H9 (cell line): Measurements from ENCODE around the gene ALCAM. TPM values are rescaled to one million over a fixed set of nuclear protein-coding genes. Genes with fewer than 3 reads are reported as not detected.

ENCODE experiments used
- DNase-seq: peaks from one replicate; pipeline ENCODE4 v3.0.0-alpha.2; 2017
- H2AFZ ChIP-seq: one replicate; pipeline ENCODE4 v1.6.1; 2013; ENCODE audit warnings: mild to moderate bottlenecking, low read length, control low read depth, moderate library complexity
- H2AK5ac ChIP-seq: 2 replicates; pipeline ENCODE4 v1.6.1; 2013; ENCODE audit warnings: low read length, control low read depth, mixed read lengths; ENCODE audit not compliant: insufficient read length
- H2BK120ac ChIP-seq: one replicate; pipeline ENCODE4 v1.6.1; 2013; ENCODE audit warnings: low read depth, mild to moderate bottlenecking, low read length, control low read depth, inconsistent platforms; ENCODE audit not compliant: poor library complexity, severe bottlenecking
- H2BK12ac ChIP-seq: 2 replicates; pipeline ENCODE4 v1.6.1; 2013; ENCODE audit warnings: low read length, control low read depth, mixed read lengths, low read depth; ENCODE audit not compliant: insufficient read length
- H2BK15ac ChIP-seq: 2 replicates; pipeline ENCODE4 v1.6.1; 2013; ENCODE audit warnings: low read depth, low read length, control low read depth
- H2BK20ac ChIP-seq: one replicate; pipeline ENCODE4 v1.6.1; 2013; ENCODE audit warnings: low read depth, mild to moderate bottlenecking, low read length, control low read depth, inconsistent platforms; ENCODE audit not compliant: poor library complexity, severe bottlenecking
- H2BK5ac ChIP-seq: 2 replicates; pipeline ENCODE4 v1.6.1; 2013; ENCODE audit warnings: low read length, control low read depth, mixed read lengths; ENCODE audit not compliant: insufficient read length
- H3K14ac ChIP-seq: 2 replicates; pipeline ENCODE4 v1.6.1; 2013; ENCODE audit warnings: low read length, control low read depth; ENCODE audit not compliant: insufficient read depth
- H3K18ac ChIP-seq: 2 replicates; pipeline ENCODE4 v1.6.1; 2013; ENCODE audit warnings: low read depth, mild to moderate bottlenecking, mixed read lengths, low read length, control low read depth; ENCODE audit not compliant: insufficient read length
- H3K23ac ChIP-seq: 2 replicates; pipeline ENCODE4 v1.6.1; 2013; ENCODE audit warnings: low read length, control low read depth, mixed read lengths, low read depth; ENCODE audit not compliant: insufficient read length
- H3K23me2 ChIP-seq: 2 replicates; pipeline ENCODE4 v1.6.1; 2013; ENCODE audit warnings: low read depth, mild to moderate bottlenecking, mixed read lengths, low read length, control low read depth; ENCODE audit not compliant: insufficient read length, poor library complexity, severe bottlenecking
- H3K27ac ChIP-seq: 2 replicates; pipeline ENCODE4 v1.5.1; 2013; ENCODE audit warnings: low read length, control low read depth, mixed read lengths, low read depth; ENCODE audit not compliant: insufficient read length
- H3K27me3 ChIP-seq: 2 replicates; pipeline ENCODE4 v1.6.1; 2013; ENCODE audit warnings: low read length, control low read depth, inconsistent platforms; ENCODE audit not compliant: insufficient read depth
- H3K4ac ChIP-seq: 2 replicates; pipeline ENCODE4 v1.6.1; 2013; ENCODE audit warnings: low read depth, mild to moderate bottlenecking, control low read depth, inconsistent platforms, low read length, moderate library complexity
- H3K4me1 ChIP-seq: 2 replicates; pipeline ENCODE4 v1.6.1; 2013; ENCODE audit warnings: low read length, control low read depth, inconsistent platforms; ENCODE audit not compliant: insufficient read depth
- H3K4me2 ChIP-seq: 2 replicates; pipeline ENCODE4 v1.6.1; 2013; ENCODE audit warnings: low read length, control low read depth, mixed read lengths; ENCODE audit not compliant: insufficient read length, insufficient read depth
- H3K56ac ChIP-seq: 2 replicates; pipeline ENCODE4 v1.6.1; 2013; ENCODE audit warnings: low read depth, mild to moderate bottlenecking, mixed read lengths, low read length, control low read depth; ENCODE audit not compliant: insufficient read length
- H3K79me1 ChIP-seq: 2 replicates; pipeline ENCODE4 v1.6.1; 2013; ENCODE audit warnings: low read depth, mild to moderate bottlenecking, moderate library complexity, low read length, control low read depth, inconsistent platforms; ENCODE audit not compliant: insufficient read depth, poor library complexity, severe bottlenecking
- H3K79me2 ChIP-seq: 2 replicates; pipeline ENCODE4 v1.6.1; 2013; ENCODE audit warnings: low read length, control low read depth, inconsistent platforms; ENCODE audit not compliant: insufficient read depth
- H3K9ac ChIP-seq: 2 replicates; pipeline ENCODE4 v1.6.1; 2013; ENCODE audit warnings: low read length, control low read depth, mixed read lengths; ENCODE audit not compliant: insufficient read length; ENCODE audit errors: extremely low read depth
- H3K9me3 ChIP-seq: one replicate; pipeline ENCODE4 v1.6.1; 2013; ENCODE audit warnings: low read depth, low read length, inconsistent platforms; ENCODE audit not compliant: control insufficient read depth
- H3T11ph ChIP-seq: one replicate; pipeline ENCODE4 v1.6.1; 2013; ENCODE audit warnings: mild to moderate bottlenecking, low read length, control low read depth, inconsistent platforms
- H4K20me1 ChIP-seq: one replicate; pipeline ENCODE4 v1.6.1; 2013; ENCODE audit not compliant: control insufficient read depth, insufficient read length, insufficient read depth
- H4K5ac ChIP-seq: 2 replicates; pipeline ENCODE4 v1.6.1; 2013; ENCODE audit warnings: low read depth, mild to moderate bottlenecking, mixed read lengths, low read length, control low read depth; ENCODE audit not compliant: insufficient read length
- H4K8ac ChIP-seq: replicated peaks from 2 replicates; pipeline ENCODE4 v1.6.1; 2013; ENCODE audit warnings: low read length, control low read depth, mixed read lengths, low read depth; ENCODE audit not compliant: insufficient read length
- H4K91ac ChIP-seq: 2 replicates; pipeline ENCODE4 v1.6.1; 2013; ENCODE audit warnings: low read depth, mild to moderate bottlenecking, moderate library complexity, mixed read lengths, low read length, control low read depth; ENCODE audit not compliant: insufficient read length
- H3K27ac Mint-ChIP-seq, 3 experiments: 2 replicates in 2 of 3; 3 replicates in 1 of 3; pipeline ENCODE4 v1.8.0; 2020 to 2021; ENCODE audit warnings: mixed read lengths in 3 of 3, mild to moderate bottlenecking in 1 of 3, moderate library complexity in 1 of 3
- H3K27me3 Mint-ChIP-seq: 2 replicates; pipeline ENCODE4 v1.8.0; 2021; ENCODE audit warnings: low read depth, mild to moderate bottlenecking, moderate library complexity, mixed read lengths
- H3K36me3 Mint-ChIP-seq, 3 experiments: 2 replicates in 2 of 3; 3 replicates in 1 of 3; pipeline ENCODE4 v1.8.0; 2020 to 2021; ENCODE audit warnings: low read depth in 3 of 3, mixed read lengths in 3 of 3; ENCODE audit not compliant: insufficient read depth in 1 of 3
- H3K4me1 Mint-ChIP-seq, 2 experiments: 2 replicates each; pipeline ENCODE4 v1.8.0; 2020; ENCODE audit warnings: mixed read lengths in 2 of 2
- H3K4me3 Mint-ChIP-seq, 2 experiments: 2 replicates in 1 of 2; 3 replicates in 1 of 2; pipeline ENCODE4 v1.8.0; 2020 to 2021; ENCODE audit warnings: mild to moderate bottlenecking in 2 of 2, mixed read lengths in 2 of 2, moderate library complexity in 1 of 2
- H3K9me3 Mint-ChIP-seq, 2 experiments: 2 replicates in 1 of 2; 3 replicates in 1 of 2; pipeline ENCODE4 v1.8.0; 2020; ENCODE audit warnings: mild to moderate bottlenecking in 2 of 2, mixed read lengths in 2 of 2, moderate library complexity in 1 of 2
- CTCF ChIP-seq: fragments of 200-600 bp; sonication (generic); conservative IDR thresholded peaks from 3 replicates; pipeline ENCODE4 v1.8.0; 2021; ENCODE audit warnings: antibody characterized with exemption, mild to moderate bottlenecking
- WGBS: extraction: QIAGEN DNeasy Blood & Tissue Kit; methylation state at CpG from one replicate; pipeline ENCODE4 v1.1.7; 2013; ENCODE audit warnings: missing lambda C conversion rate, low lambda C conversion rate, mixed read lengths; ENCODE audit not compliant: insufficient read length; ENCODE audit errors: extremely low coverage; 5-methylcytosine and 5-hydroxymethylcytosine counted together
- total RNA-seq: library from RNA; stranded (reverse); gene quantifications from 2 replicates; pipeline ENCODE4 v1.2.1, GENCODE V29; 2021

The ALCAM gene
- total RNA-seq, 1 experiment from 2014 or later = 43.7 TPM

- no peaks in the 10 kb centered on the region for H3K79me2 ChIP-seq
- no peaks in the 10 kb centered on the region for H3K9me3 ChIP-seq
- Mint-ChIP-seq H3K36me3 (no peaks in the 10 kb centered on the region; a peak in 1 of 7 replicates), H3K9me3 (peaks cover 0 to 4% of the 10 kb centered on the region in 2 experiments; a peak in 2 of 5 replicates), H3K27ac (no peak overlapping the region), H3K4me1 (peaks cover 4 to 5% of the 10 kb centered on the region in 2 experiments; a peak in 1 of 4 replicates), H3K27me3 (no peaks in the 10 kb centered on the region), H3K4me3 (no peak overlapping the region)
- no peak overlapping the region for H2BK120ac ChIP-seq
- no peak overlapping the region for H2BK5ac ChIP-seq
- no peak overlapping the region for H2AFZ ChIP-seq
- H3K18ac ChIP-seq = no peak overlapping the region
- no peak overlapping the region for H2BK15ac ChIP-seq
- H3K14ac ChIP-seq = no peak overlapping the region
- H3K23me2 ChIP-seq = no peaks in the 10 kb centered on the region
- no peak for DNase-seq
- H3K23ac ChIP-seq = no peak overlapping the region
- no peak overlapping the region for H2AK5ac ChIP-seq
- whole genome bisulfite sequencing = no CpG with 5 or more reads among the region's 3 CpGs
- H3K4ac ChIP-seq = no peak overlapping the region
- no peak overlapping the region for H4K5ac ChIP-seq
- no peak overlapping the region for H4K91ac ChIP-seq
- H2BK20ac ChIP-seq = no peak overlapping the region
- no peak overlapping the region for H3T11ph ChIP-seq
- H3K9ac ChIP-seq = no peak overlapping the region
- H4K8ac ChIP-seq = no peak overlapping the region
- no peaks in the 10 kb centered on the region for H4K20me1 ChIP-seq
- no peak overlapping the region for H3K27ac ChIP-seq
- H2BK12ac ChIP-seq = no peak overlapping the region
- no peaks in the 10 kb centered on the region for H3K79me1 ChIP-seq
- no peaks in the 10 kb centered on the region for H3K4me1 ChIP-seq
- H3K56ac ChIP-seq = no peak overlapping the region
- H3K4me2 ChIP-seq = no peak overlapping the region
- TF ChIP-seq CTCF = no peak
- no peaks in the 10 kb centered on the region for H3K27me3 ChIP-seq
Measured at GRCh38 chr3:105598042-105598796, 231.5 kb downstream of the ALCAM start.
